Activated T-cell treated with anti-CD3 and anti-CD28 coated beads, Interleukin-2, amount 50 U/mL, for 4 hours (primary cell): ENCODE data around the gene KRT32. TPM values are rescaled to one million over a fixed set of nuclear protein-coding genes. Genes with fewer than 3 reads are reported as not detected.
"Not testable (repeated sequence)": the region's sequence is repeated elsewhere in the genome, so short reads cannot be mapped to it uniquely, and the experiment has no call there.

Source experiments
- ATAC-seq, 2 donors: fragments of 200-7000 bp; cut with Tn5 transposase; one replicate each; pipeline ENCODE4 v1.10.0; 2021
- DNase-seq: peaks from one replicate; pipeline ENCODE4 v3.0.0-alpha.2; 2020
- H3K27me3 Mint-ChIP-seq: one replicate; pipeline ENCODE4 v1.8.0; 2021; ENCODE audit warnings: low read depth, mixed read lengths
- H3K36me3 Mint-ChIP-seq: one replicate; pipeline ENCODE4 v1.8.0; 2022; ENCODE audit warnings: mixed read lengths; ENCODE audit not compliant: insufficient read depth
- H3K4me1 Mint-ChIP-seq: one replicate; pipeline ENCODE4 v1.8.0; 2021; ENCODE audit warnings: low read depth, mixed read lengths
- H3K4me3 Mint-ChIP-seq: one replicate; pipeline ENCODE4 v1.8.0; 2021; ENCODE audit warnings: mild to moderate bottlenecking, moderate library complexity, mixed read lengths
- H3K9me3 Mint-ChIP-seq: one replicate; pipeline ENCODE4 v1.8.0; 2021; ENCODE audit warnings: mixed read lengths
- total RNA-seq, 3 donors: library from RNA; stranded (reverse); gene quantifications; one replicate each; pipeline ENCODE4 v1.2.1, GENCODE V29; 2021

The KRT32 gene
- total RNA-seq, 3 donors from 2014 or later: not detected

GRCh38 chr17:41439375-41439774 lies 27.8 kb downstream of the KRT32 start:
- Mint-ChIP-seq H3K27me3 (peaks cover 3% of the 10 kb centered on the region), H3K36me3 (no peaks in the 10 kb centered on the region)

GRCh38 chr17:41437769-41438168 lies 29.4 kb downstream of the KRT32 start:
- H3K4me1 Mint-ChIP-seq: no peaks in the 10 kb centered on the region
- no peaks in the 10 kb centered on the region for H3K9me3 Mint-ChIP-seq
- DNase-seq (no peak), ATAC-seq (no peak)
- H3K36me3 Mint-ChIP-seq: no peaks in the 10 kb centered on the region
- H3K4me3 Mint-ChIP-seq: no peak overlapping the region
- H3K27me3 Mint-ChIP-seq: peaks cover 1% of the 10 kb centered on the region

More at GRCh38 chr17:41439375-41439774, 27.8 kb downstream of the KRT32 start:
- ATAC-seq (no peak), DNase-seq (no peak)
- Mint-ChIP-seq H3K9me3 (no peaks in the 10 kb centered on the region), H3K4me1 (no peaks in the 10 kb centered on the region), H3K4me3 (no peak overlapping the region)

- ATAC-seq: no peak
- Mint-ChIP-seq H3K4me1 (no peaks in the 10 kb centered on the region), H3K4me3 (no peak overlapping the region), H3K9me3 (no peaks in the 10 kb centered on the region), H3K36me3 (no peaks in the 10 kb centered on the region), H3K27me3 (no peaks in the 10 kb centered on the region)
- no peak for DNase-seq
These were observed 29.9 kb downstream of the KRT32 start for GRCh38 chr17:41437254-41437653.

GRCh38 chr17:41434415-41434814 lies 32.8 kb downstream of the KRT32 start:
- H3K4me1 Mint-ChIP-seq: no peaks in the 10 kb centered on the region
- no peak for DNase-seq
- H3K36me3 Mint-ChIP-seq: no peaks in the 10 kb centered on the region
- no peaks in the 10 kb centered on the region for H3K9me3 Mint-ChIP-seq
- no peak overlapping the region for H3K4me3 Mint-ChIP-seq
- H3K27me3 Mint-ChIP-seq: peaks cover 2% of the 10 kb centered on the region
- no peak for ATAC-seq

- no peak for ATAC-seq
These were observed 33.2 kb downstream of the KRT32 start for GRCh38 chr17:41434005-41434404.

GRCh38 chr17:41433586-41433985 lies 33.6 kb downstream of the KRT32 start:
- Mint-ChIP-seq H3K4me1 (no peaks in the 10 kb centered on the region), H3K36me3 (no peaks in the 10 kb centered on the region), H3K9me3 (no peaks in the 10 kb centered on the region), H3K27me3 (peaks cover 2% of the 10 kb centered on the region), H3K4me3 (no peak overlapping the region)
- ATAC-seq: no peak
- DNase-seq: no peak

More at GRCh38 chr17:41434005-41434404, 33.2 kb downstream of the KRT32 start:
- no peak for DNase-seq
- Mint-ChIP-seq H3K4me1 (no peaks in the 10 kb centered on the region), H3K4me3 (no peak overlapping the region), H3K36me3 (no peaks in the 10 kb centered on the region), H3K9me3 (no peaks in the 10 kb centered on the region), H3K27me3 (peaks cover 2% of the 10 kb centered on the region)

GRCh38 chr17:41430376-41430775 lies 36.8 kb downstream of the KRT32 start:
- H3K9me3 Mint-ChIP-seq, DNase-seq, ATAC-seq, H3K4me3 Mint-ChIP-seq, H3K36me3 Mint-ChIP-seq, H3K27me3 Mint-ChIP-seq, H3K4me1 Mint-ChIP-seq: not testable (repeated sequence)

- Mint-ChIP-seq H3K36me3 (no peaks in the 10 kb centered on the region), H3K4me1 (no peaks in the 10 kb centered on the region), H3K27me3 (peaks cover 2% of the 10 kb centered on the region), H3K4me3 (no peak overlapping the region), H3K9me3 (no peaks in the 10 kb centered on the region)
- no peak for ATAC-seq
- no peak for DNase-seq
These were observed 37.5 kb downstream of the KRT32 start for GRCh38 chr17:41429667-41430066.

- H3K9me3 Mint-ChIP-seq: no peaks in the 10 kb centered on the region
- H3K4me3 Mint-ChIP-seq: no peak overlapping the region
- H3K27me3 Mint-ChIP-seq: peaks cover 2% of the 10 kb centered on the region
- no peaks in the 10 kb centered on the region for H3K4me1 Mint-ChIP-seq
- DNase-seq (no peak), ATAC-seq (no peak)
- H3K36me3 Mint-ChIP-seq: no peaks in the 10 kb centered on the region
These were observed 38.4 kb downstream of the KRT32 start for GRCh38 chr17:41428591-41429291.

GRCh38 chr17:41424111-41424635 lies 43.0 kb downstream of the KRT32 start, which contains the start of gene KRT37:
Gene KRT37 (minus strand): TSS chr17:41424585. CDS start chr17:41424523, 62 bp downstream.
- H3K4me1 Mint-ChIP-seq: peaks cover 6% of the 10 kb centered on the region
- no peaks in the 10 kb centered on the region for H3K27me3 Mint-ChIP-seq
- no peak within 1 kb of the TSS for H3K4me3 Mint-ChIP-seq
- no peak for DNase-seq
- ATAC-seq: no peak
- no peaks in the 10 kb centered on the region for H3K36me3 Mint-ChIP-seq
- H3K9me3 Mint-ChIP-seq: no peaks in the 10 kb centered on the region

- not testable (repeated sequence) for H3K4me3 Mint-ChIP-seq, H3K27me3 Mint-ChIP-seq, DNase-seq, H3K4me1 Mint-ChIP-seq, H3K9me3 Mint-ChIP-seq, H3K36me3 Mint-ChIP-seq, ATAC-seq
These were observed 44.6 kb downstream of the KRT32 start for GRCh38 chr17:41422586-41422985.

GRCh38 chr17:41421617-41422016 lies 45.6 kb downstream of the KRT32 start:
- H3K9me3 Mint-ChIP-seq: no peaks in the 10 kb centered on the region
- peaks cover 12% of the 10 kb centered on the region for H3K4me1 Mint-ChIP-seq
- H3K4me3 Mint-ChIP-seq: no peak overlapping the region
- DNase-seq (no peak), ATAC-seq (no peak)
- no peaks in the 10 kb centered on the region for H3K36me3 Mint-ChIP-seq
- no peaks in the 10 kb centered on the region for H3K27me3 Mint-ChIP-seq

- Mint-ChIP-seq H3K4me3 (no peak overlapping the region), H3K27me3 (no peaks in the 10 kb centered on the region), H3K36me3 (no peaks in the 10 kb centered on the region), H3K4me1 (peaks cover 12% of the 10 kb centered on the region), H3K9me3 (no peaks in the 10 kb centered on the region)
- DNase-seq (no peak), ATAC-seq (no peak)
These were observed 46.1 kb downstream of the KRT32 start for GRCh38 chr17:41421116-41421515.

GRCh38 chr17:41420134-41420533 lies 47.1 kb downstream of the KRT32 start:
- Mint-ChIP-seq H3K4me1 (peaks cover 12% of the 10 kb centered on the region), H3K4me3 (no peak overlapping the region), H3K9me3 (no peaks in the 10 kb centered on the region), H3K36me3 (no peaks in the 10 kb centered on the region), H3K27me3 (no peaks in the 10 kb centered on the region)
- no peak for ATAC-seq
- no peak for DNase-seq

GRCh38 chr17:41419716-41420115 lies 47.5 kb downstream of the KRT32 start:
- H3K4me3 Mint-ChIP-seq: no peak overlapping the region
- H3K27me3 Mint-ChIP-seq: no peaks in the 10 kb centered on the region
- no peaks in the 10 kb centered on the region for H3K9me3 Mint-ChIP-seq
- no peaks in the 10 kb centered on the region for H3K36me3 Mint-ChIP-seq
- H3K4me1 Mint-ChIP-seq: peaks cover 12% of the 10 kb centered on the region
- ATAC-seq (no peak), DNase-seq (no peak)
